GM21723 (cell line): Measurements from ENCODE around the gene HEXIM2.
"Not testable (repeated sequence)": the region's sequence is repeated elsewhere in the genome, so short reads cannot be mapped to it uniquely, and the experiment has no call there.

Experiments
- ATAC-seq: cut with Tn5 transposase; IDR thresholded peaks from one replicate; pipeline ENCODE4 v1.9.1; 2021; ENCODE audit warnings: mild to moderate bottlenecking, moderate library complexity; ENCODE audit not compliant: unreplicated experiment

Gene HEXIM2

GRCh38 chr17:45168991-45169752, 7.5 kb downstream of the HEXIM2 start:
- no peak for ATAC-seq

GRCh38 chr17:45170280-45170930, 8.7 kb downstream of the HEXIM2 start:
- ATAC-seq, result no peak

- no peak for ATAC-seq
Observed at GRCh38 chr17:45170931-45171337, 9.3 kb downstream of the HEXIM2 start.

GRCh38 chr17:45171338-45172231, 9.9 kb downstream of the HEXIM2 start:
- no peak for ATAC-seq

DNA sequence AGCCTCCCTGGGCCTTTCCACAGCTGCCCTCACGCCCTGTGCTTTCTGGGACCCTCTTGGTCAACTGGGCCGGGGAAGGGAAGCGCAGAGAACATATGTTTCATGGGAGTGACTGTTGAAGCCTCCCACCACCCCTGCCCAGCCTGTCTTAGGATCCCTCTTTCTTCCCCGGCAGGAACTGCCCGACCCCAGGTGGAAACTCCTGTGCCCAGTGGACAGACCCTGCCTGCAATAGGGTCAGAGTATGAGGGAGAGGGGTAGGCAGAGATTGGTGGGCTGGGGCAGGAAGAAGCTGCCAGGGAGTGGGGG, 10.5 kb downstream of the HEXIM2 start:
- no peak for ATAC-seq

GRCh38 chr17:45172541-45173286, 11.0 kb downstream of the HEXIM2 start:
- no peak for ATAC-seq

DNA sequence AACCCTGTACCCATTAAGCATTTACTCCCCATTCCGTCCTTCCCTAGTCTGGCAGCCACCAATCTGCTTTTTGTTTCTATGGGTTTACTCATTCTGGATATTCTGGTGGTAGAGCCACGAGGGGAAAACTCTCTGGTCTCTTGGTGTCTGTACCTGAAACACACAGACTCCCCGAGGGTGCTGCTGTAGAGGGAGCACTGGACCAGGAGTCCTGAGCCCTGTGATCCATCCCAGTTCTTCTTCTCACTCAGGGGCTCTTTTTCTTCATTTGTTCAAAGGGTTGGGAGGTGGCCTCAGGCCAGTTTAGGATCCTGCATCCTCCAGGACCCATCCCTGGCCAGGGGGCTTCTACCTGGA, 14.1 kb downstream of the HEXIM2 start:
- no peak for ATAC-seq

GRCh38 chr17:45177563-45177962, 15.9 kb downstream of the HEXIM2 start:
- no peak for ATAC-seq

DNA sequence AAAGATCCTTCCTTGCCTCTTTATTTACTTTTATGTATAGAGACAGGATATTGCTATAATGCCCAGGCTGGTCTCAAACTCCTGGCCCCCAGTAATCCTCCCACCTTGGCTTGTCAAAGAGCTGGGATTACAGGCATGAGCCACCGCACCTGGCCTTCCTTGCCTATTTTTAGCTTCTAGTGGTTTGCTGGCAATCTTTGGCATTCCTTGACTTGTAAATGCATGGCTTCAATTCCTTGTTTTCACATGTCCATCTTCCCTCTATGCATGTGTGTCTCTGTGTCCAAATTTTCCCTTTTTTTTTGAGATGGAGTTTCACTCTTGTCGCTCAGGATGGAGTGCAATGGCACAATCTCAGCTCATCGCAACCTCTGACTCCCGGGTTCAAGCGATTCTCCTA, 22.5 kb downstream of the HEXIM2 start:
- no peak for ATAC-seq

DNA sequence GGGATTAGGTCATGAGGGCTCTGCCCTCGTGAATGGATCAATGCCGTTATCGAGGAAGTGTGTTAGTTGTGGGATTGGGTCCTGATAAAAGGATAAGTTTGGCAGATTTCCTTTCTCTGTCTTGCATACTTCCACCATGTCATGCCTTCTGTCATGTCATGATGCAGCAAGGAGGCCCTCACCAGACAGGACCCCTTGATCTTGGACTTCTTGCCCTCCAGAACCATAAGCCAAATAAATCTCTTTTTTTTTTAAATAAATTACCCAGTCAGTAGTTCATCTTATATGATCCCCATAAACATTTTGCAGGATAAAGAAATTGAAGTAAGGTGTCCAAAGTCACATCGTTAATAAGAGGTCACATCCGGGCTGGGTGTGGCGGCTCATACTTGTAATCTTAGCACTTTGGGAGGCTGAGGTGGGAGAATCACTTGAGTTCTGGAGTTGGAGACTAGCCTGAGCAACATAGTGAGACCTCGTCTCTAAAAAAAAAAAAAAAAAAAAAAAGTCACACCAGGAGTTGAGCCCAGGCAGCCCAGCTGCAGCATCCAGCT, 25.2 kb downstream of the HEXIM2 start:
- no peak for ATAC-seq

DNA sequence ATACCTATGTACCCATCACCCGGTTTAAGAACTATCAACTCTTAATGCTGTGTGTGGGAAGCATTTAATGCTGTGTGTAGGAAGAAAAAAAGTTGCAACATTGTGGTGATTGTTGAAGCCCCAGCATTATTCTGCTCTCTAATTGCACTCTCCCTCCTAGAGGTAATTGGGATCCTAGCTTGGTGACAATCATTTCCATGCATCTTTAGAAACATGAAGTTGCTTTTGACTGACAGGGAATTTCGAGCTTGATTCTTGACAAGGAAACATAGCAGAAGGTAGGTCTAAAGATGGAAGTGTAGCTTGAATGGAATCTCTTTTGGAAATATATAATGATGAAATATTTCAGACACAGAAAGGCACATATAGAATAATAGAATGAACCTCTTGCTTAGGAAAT, 27.3 kb downstream of the HEXIM2 start:
- ATAC-seq, result no peak

- ATAC-seq, result no peak
Observed at GRCh38 chr17:45190503-45191255, 29.0 kb downstream of the HEXIM2 start.

DNA sequence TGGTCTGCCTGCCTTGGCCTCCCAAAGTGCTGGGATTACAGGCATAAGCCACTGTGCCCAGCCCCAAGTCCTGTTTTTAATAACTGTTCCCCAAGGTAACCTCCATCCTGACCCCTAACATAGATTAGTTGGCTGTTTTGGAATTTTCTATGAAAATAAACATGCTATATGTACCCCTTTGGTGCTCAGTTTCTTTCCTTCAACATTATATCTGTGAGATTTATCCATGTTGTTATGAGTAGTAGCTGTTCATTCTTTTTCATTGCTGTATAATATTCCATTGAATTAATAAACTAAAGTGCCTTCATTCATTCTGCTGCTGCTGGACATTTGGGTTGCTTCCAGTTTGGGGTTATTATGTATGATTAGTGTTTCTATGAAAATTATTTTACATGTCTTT, 33.7 kb downstream of the HEXIM2 start:
- ATAC-seq, result no peak

DNA sequence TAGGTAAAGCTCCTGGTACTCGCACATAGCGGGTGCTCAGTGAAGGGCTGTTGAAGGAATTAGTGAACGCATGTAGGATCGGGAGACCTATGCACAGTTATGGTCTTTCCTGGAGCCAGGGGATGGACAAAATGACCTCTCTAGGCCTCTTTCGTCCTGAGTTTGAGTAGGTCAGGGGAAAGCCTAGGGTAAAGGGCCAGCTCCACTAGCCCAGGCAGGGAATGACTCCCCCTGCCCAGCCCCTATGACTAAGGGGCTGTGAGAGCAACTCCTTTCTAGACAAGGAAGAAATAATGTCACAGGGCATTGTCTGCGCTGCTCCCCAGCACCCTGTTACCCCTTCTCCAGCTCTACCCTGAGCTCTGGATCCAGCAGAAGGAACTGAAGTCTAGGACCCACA, 35.4 kb downstream of the HEXIM2 start:
- ATAC-seq, result no peak

DNA sequence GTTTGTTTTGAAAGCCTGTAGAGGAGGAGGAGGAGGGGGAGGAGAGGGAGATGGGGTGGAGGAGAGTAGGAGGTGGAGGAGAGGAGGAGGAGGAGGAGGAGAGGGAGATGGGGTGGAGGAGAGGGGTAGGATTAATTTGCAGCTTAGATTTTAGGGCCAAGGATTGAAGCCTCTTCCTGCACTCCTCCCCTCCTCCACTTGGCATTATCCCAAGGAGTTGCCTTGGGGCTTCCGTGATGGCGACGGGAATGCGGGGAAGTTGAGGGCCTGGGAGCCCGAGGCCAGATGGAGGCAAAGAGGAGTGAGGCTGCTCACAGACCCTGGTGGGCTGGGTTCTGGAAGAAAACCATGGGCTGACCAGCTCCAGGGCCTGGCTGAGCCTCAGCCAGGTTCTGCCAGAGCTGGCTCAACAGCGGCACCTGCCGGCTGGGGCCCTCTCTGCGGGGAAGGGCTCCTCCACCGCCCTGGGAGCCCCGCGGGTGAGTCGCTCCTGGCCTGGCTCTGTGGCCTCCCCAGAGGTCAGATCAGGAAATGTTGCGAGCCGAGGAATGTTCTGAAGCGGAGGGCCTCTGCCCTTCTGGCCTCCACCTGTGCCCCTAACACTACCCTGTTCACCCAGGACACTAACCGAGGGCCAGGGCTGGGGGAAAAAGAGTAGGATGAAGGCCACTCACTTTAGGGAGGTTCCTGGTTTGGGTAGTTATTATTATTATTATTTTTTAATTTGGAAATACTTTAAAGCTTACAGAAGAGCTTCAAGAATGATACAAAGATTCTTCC, 36.1 kb downstream of the HEXIM2 start:
- ATAC-seq, result peak; percentile 72

DNA sequence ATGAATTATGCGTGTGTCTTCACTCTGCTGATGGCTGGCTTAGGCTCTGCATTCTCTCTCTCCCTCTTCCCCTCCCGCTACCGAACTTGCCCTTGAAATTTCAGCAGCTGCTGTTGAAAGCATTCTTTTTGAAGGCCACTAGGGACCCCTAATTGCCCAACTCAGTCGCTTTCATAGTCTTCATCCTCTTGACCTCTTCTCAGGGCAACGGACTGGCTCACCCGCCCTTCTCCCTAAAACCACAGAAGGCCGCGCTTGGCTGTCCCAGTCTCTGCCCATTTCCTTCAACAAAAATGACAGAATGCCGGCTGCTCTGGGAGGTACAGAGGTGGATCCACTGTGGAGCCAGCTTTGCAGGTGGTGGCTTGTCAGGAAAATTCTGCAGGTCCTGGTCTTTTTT, 39.0 kb downstream of the HEXIM2 start:
- ATAC-seq, result no peak

DNA sequence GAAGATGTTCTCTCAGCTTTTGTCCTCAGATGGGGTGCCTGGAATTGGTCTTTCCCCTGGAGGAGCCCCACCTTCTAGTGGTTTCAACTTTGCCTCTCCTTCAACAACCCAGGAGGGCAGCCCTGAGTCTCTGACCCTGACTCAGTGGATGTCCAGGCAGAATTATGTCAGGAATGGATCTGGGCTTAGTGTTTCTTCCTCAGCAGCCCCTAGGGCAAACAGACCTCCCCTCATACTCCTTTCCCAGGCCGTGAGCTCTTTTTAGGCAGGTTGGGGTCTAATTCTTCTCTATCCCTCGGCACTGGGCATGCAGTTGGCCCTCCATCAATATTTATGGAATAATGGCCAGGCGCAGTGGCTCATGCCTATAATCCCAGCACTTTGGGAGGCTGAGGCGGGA, 39.8 kb downstream of the HEXIM2 start:
- no peak for ATAC-seq

DNA sequence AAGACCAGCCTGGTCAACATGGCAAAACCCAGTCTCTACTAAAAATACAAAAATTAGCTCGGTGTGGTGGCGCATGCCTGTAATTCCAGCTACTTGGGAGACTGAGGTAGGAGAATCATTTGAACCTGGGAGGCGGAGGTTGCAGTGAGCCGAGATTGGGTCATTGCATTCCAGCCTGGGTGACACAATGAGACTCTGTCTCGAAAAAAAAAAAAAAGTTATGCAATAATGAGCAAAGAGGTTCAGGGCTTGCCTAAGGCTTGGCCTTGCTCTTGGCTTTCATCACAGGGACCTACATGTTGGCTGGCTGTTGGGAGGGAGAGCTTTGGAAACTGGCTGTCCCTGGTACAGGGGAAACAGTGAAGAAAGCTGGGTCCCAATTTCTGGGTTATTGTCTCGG, 40.2 kb downstream of the HEXIM2 start:
- not testable (repeated sequence) for ATAC-seq

- no peak for ATAC-seq
Observed at GRCh38 chr17:45218895-45219661, 57.4 kb downstream of the HEXIM2 start.
